Peyer's patch (tissue), 4 donors: ENCODE results near the gene ATG2B. TPM values are rescaled to one million over a fixed set of nuclear protein-coding genes. Genes with fewer than 3 reads are reported as not detected.
A peak's percentile ranks its signal among the peaks of the same experiment; 100 is the strongest.

Experiments
- DNase-seq, 3 donors: peaks; one replicate each; pipeline ENCODE4 v3.0.0-alpha.2; 2017 to 2019
- H3K27ac ChIP-seq, 4 donors: fragments of 200-600 bp; sonication (generic); one replicate each; pipeline ENCODE4 v1.5.1; 2016 to 2019
- H3K27me3 ChIP-seq, 2 donors: fragments of 200-600 bp; sonication (generic); one replicate each; pipeline ENCODE4 v1.5.1; 2019
- H3K36me3 ChIP-seq, 3 donors: fragments of 200-600 bp; sonication (generic); one replicate each; pipeline ENCODE4 v1.5.1; 2016 to 2019
- H3K4me1 ChIP-seq, 4 donors: fragments of 200-600 bp; sonication (generic); one replicate each; pipeline ENCODE4 v1.5.1; 2016 to 2019
- H3K4me3 ChIP-seq, 4 donors: fragments of 200-600 bp; sonication (generic); 1 replicate in 3 of 4; 2 replicates in 1 of 4; pipeline ENCODE4 v1.5.1; 2016 to 2019; ENCODE audit warnings: mild to moderate bottlenecking in 1 of 4
- H3K9me3 ChIP-seq, 4 donors: fragments of 200-600 bp; sonication (generic); one replicate each; pipeline ENCODE4 v1.5.1; 2016 to 2019; ENCODE audit warnings: mild to moderate bottlenecking in 1 of 4
- POLR2A ChIP-seq, 2 donors: fragments of 450-650 bp; IDR thresholded peaks; one replicate each; pipeline ENCODE4 v1.5.1; 2017; ENCODE audit warnings: antibody characterized with exemption in 2 of 2, mild to moderate bottlenecking in 2 of 2, moderate library complexity in 2 of 2
- total RNA-seq, 4 donors: library from RNA; depleted of rRNA; stranded (reverse); fragments of >200 nt; gene quantifications; one replicate each; pipeline ENCODE4 v1.1.0, GENCODE V29; 2016
- TF ChIP-seq, protein P1 (sequence below), 6 experiments: fragments of 450-650 bp in 4 of 6; fragments of 200-600 bp in 2 of 6; sonication (generic) in 1 of 6; IDR thresholded peaks; one replicate each; pipeline ENCODE4 v1.5.1; 2017 to 2019; ENCODE audit warnings: antibody characterized with exemption in 6 of 6, mild to moderate bottlenecking in 3 of 6, moderate library complexity in 1 of 6

The ATG2B gene
- total RNA-seq, 4 donors from 2014 or later, result 39.8 to 85.8 (median 47.4) TPM

- Histone ChIP-seq H3K27ac (peak overlapping the region in 3 of 4 donors; percentile 51 to 93 (median 83)), H3K4me1 (peaks cover 0 to 23% (median 4%) of the 10 kb centered on the region in 4 donors), H3K36me3 (peaks cover 0 to 29% (median 0%) of the 10 kb centered on the region in 3 donors), H3K9me3 (no peaks in the 10 kb centered on the region), H3K4me3 (no peak overlapping the region), H3K27me3 (no peaks in the 10 kb centered on the region)
- TF ChIP-seq POLR2A (IDR thresholded peaks at IDR 0.05), result no peak
- TF ChIP-seq, protein P1, sequence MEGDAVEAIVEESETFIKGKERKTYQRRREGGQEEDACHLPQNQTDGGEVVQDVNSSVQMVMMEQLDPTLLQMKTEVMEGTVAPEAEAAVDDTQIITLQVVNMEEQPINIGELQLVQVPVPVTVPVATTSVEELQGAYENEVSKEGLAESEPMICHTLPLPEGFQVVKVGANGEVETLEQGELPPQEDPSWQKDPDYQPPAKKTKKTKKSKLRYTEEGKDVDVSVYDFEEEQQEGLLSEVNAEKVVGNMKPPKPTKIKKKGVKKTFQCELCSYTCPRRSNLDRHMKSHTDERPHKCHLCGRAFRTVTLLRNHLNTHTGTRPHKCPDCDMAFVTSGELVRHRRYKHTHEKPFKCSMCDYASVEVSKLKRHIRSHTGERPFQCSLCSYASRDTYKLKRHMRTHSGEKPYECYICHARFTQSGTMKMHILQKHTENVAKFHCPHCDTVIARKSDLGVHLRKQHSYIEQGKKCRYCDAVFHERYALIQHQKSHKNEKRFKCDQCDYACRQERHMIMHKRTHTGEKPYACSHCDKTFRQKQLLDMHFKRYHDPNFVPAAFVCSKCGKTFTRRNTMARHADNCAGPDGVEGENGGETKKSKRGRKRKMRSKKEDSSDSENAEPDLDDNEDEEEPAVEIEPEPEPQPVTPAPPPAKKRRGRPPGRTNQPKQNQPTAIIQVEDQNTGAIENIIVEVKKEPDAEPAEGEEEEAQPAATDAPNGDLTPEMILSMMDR (IDR thresholded peaks at IDR 0.05), result no peak
- DNase-seq, result no peak
Measured at GRCh38 chr14:96238676-96239265, 124.4 kb downstream of the ATG2B start.

GRCh38 chr14:96237641-96238040, 125.5 kb downstream of the ATG2B start:
- H3K4me1 ChIP-seq, result peaks cover 0 to 26% (median 4%) of the 10 kb centered on the region in 4 donors
- no peaks in the 10 kb centered on the region for H3K27me3 ChIP-seq
- DNase-seq, result no peak
- peaks cover 0 to 29% (median 0%) of the 10 kb centered on the region in 3 donors for H3K36me3 ChIP-seq
- no peaks in the 10 kb centered on the region for H3K9me3 ChIP-seq
- no peak overlapping the region for H3K27ac ChIP-seq
- TF ChIP-seq, protein P1 (IDR thresholded peaks at IDR 0.05), result no peak
- TF ChIP-seq POLR2A (IDR thresholded peaks at IDR 0.05), result no peak
- no peak overlapping the region for H3K4me3 ChIP-seq

GRCh38 chr14:96235426-96235825, 127.7 kb downstream of the ATG2B start:
- Histone ChIP-seq H3K27ac (no peak overlapping the region), H3K9me3 (no peaks in the 10 kb centered on the region), H3K4me3 (no peak overlapping the region), H3K4me1 (peaks cover 0 to 23% (median 2%) of the 10 kb centered on the region in 4 donors), H3K36me3 (peaks cover 0 to 8% (median 0%) of the 10 kb centered on the region in 3 donors), H3K27me3 (no peaks in the 10 kb centered on the region)
- DNase-seq, result no peak
- TF ChIP-seq POLR2A (IDR thresholded peaks at IDR 0.05), result no peak
- TF ChIP-seq, protein P1 (IDR thresholded peaks at IDR 0.05), result no peak

DNA sequence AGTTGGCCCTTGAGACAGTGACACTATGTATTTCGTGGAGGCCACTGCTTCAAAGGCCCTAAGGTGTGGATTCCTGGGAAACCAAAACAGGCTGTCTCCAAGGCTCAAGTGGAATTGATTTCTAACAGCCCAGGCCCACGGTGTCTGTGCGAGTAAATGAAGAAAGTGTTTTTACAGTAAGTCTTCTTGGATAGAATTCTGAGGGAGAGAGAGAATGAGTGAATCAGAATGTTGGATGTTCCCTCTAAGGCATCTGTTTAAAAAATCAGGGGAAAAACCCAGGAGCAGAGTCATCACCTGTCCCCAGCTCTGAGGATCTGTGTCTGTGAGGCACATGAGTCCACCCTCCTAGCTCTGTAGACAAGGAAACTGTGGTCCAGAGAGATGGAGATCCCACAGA, 129.5 kb downstream of the ATG2B start:
- TF ChIP-seq, protein P1 (IDR thresholded peaks at IDR 0.05), result no peak
- TF ChIP-seq POLR2A (IDR thresholded peaks at IDR 0.05), result no peak
- no peak for DNase-seq
- Histone ChIP-seq H3K9me3 (no peaks in the 10 kb centered on the region), H3K27me3 (no peaks in the 10 kb centered on the region), H3K27ac (peak overlapping the region in 1 of 4 donors; percentile 39), H3K4me3 (no peak overlapping the region), H3K36me3 (peaks cover 0 to 2% (median 0%) of the 10 kb centered on the region in 3 donors), H3K4me1 (peaks cover 0 to 11% (median 0%) of the 10 kb centered on the region in 4 donors)

- Histone ChIP-seq H3K4me3 (no peak overlapping the region), H3K27me3 (no peaks in the 10 kb centered on the region), H3K27ac (no peak overlapping the region), H3K4me1 (peaks cover 0 to 9% (median 0%) of the 10 kb centered on the region in 4 donors), H3K36me3 (no peaks in the 10 kb centered on the region), H3K9me3 (no peaks in the 10 kb centered on the region)
- DNase-seq, result no peak
- no peak for TF ChIP-seq POLR2A (IDR thresholded peaks at IDR 0.05)
- TF ChIP-seq, protein P1 (IDR thresholded peaks at IDR 0.05), result no peak
Measured at GRCh38 chr14:96232506-96232905, 130.6 kb downstream of the ATG2B start.
